CD4-positive, alpha-beta memory T cell (primary cell): Measurements from ENCODE around the gene LSM2. TPM values are rescaled to one million over a fixed set of nuclear protein-coding genes. Genes with fewer than 3 reads are reported as not detected.
A peak's percentile ranks its signal among the peaks of the same experiment; 100 is the strongest.

ENCODE experiments used
- CTCF ChIA-PET: fragments of 350-600 bp; sonication (Branson Sonifier 250); formaldehyde crosslinking; loops from one replicate; lab custom pipeline; 2021; ENCODE audit warnings: inconsistent platforms; ENCODE audit not compliant: partially characterized antibody; lab: Charles Lee
- POLR2A ChIA-PET: fragments of 350-600 bp; sonication (Branson Sonifier 250); formaldehyde crosslinking; loops from one replicate; lab custom pipeline; 2021; ENCODE audit not compliant: partially characterized antibody; lab: Charles Lee
- DNase-seq, 5 donors: peaks; one replicate each; pipeline versions ENCODE4 v3.0.0 to v3.0.0-alpha.2; 2020 to 2022; ENCODE audit warnings: mixed read lengths in 1 of 5
- H3K27ac ChIP-seq: one replicate; pipeline ENCODE4 v1.7.0; 2013; ENCODE audit warnings: low read depth, low read length
- H3K27me3 ChIP-seq: 2 replicates; pipeline ENCODE4 v1.7.0; 2013; ENCODE audit warnings: mild to moderate bottlenecking, low read length, moderate library complexity; ENCODE audit not compliant: insufficient read depth
- H3K36me3 ChIP-seq: 2 replicates; pipeline ENCODE4 v1.7.0; 2013; ENCODE audit warnings: mild to moderate bottlenecking, low read length, moderate library complexity; ENCODE audit not compliant: insufficient read depth
- H3K4me1 ChIP-seq: 2 replicates; pipeline ENCODE4 v1.7.0; 2013; ENCODE audit warnings: mild to moderate bottlenecking, low read length, moderate library complexity; ENCODE audit not compliant: insufficient read depth
- H3K4me3 ChIP-seq, 2 donors: one replicate each; pipeline ENCODE4 v1.7.0; 2013; ENCODE audit warnings: low read length in 2 of 2, mild to moderate bottlenecking in 1 of 2
- H3K9me3 ChIP-seq, 2 donors: one replicate each; pipeline ENCODE4 v1.7.0; 2013; ENCODE audit warnings: low read length in 2 of 2, control low read depth in 1 of 2; ENCODE audit not compliant: control insufficient read depth in 1 of 2
- H3K27ac Mint-ChIP-seq, 7 donors: one replicate each; pipeline ENCODE4 v1.8.0; 2020 to 2021; ENCODE audit warnings: mixed read lengths in 7 of 7, mild to moderate bottlenecking in 6 of 7, inconsistent platforms in 3 of 7, moderate library complexity in 3 of 7
- H3K27me3 Mint-ChIP-seq, 2 donors: one replicate each; pipeline ENCODE4 v1.8.0; 2020 to 2021; ENCODE audit warnings: mixed read lengths in 2 of 2
- H3K36me3 Mint-ChIP-seq, 2 donors: one replicate each; pipeline ENCODE4 v1.8.0; 2020 to 2021; ENCODE audit warnings: mixed read lengths in 2 of 2, inconsistent platforms in 1 of 2, mild to moderate bottlenecking in 1 of 2
- H3K4me1 Mint-ChIP-seq, 4 donors: one replicate each; pipeline ENCODE4 v1.8.0; 2020 to 2021; ENCODE audit warnings: mixed read lengths in 4 of 4, mild to moderate bottlenecking in 1 of 4
- H3K4me3 Mint-ChIP-seq, 8 donors: one replicate each; pipeline ENCODE4 v1.8.0; 2020 to 2021; ENCODE audit warnings: mixed read lengths in 8 of 8, mild to moderate bottlenecking in 7 of 8, moderate library complexity in 6 of 8, inconsistent platforms in 3 of 8
- H3K9me3 Mint-ChIP-seq, 8 donors: one replicate each; pipeline ENCODE4 v1.8.0; 2020 to 2021; ENCODE audit warnings: mixed read lengths in 8 of 8, mild to moderate bottlenecking in 5 of 8, inconsistent platforms in 3 of 8, moderate library complexity in 1 of 8
- intact Hi-C: fragments of 100-400 bp; cut with micrococcal nuclease; formaldehyde crosslinking; loops from one replicate; pipeline ENCODE4 v1.15.1; 2023
- polyA plus RNA-seq, 2 donors: library from polyadenylated mRNA; unstranded; fragments of 300-500 nt; fragmentation: Illumina TruSeq; gene quantifications; one replicate each; pipeline ENCODE4 v1.2.3, GENCODE V29; 2021
- total RNA-seq, 2 experiments: library from RNA; stranded (reverse); gene quantifications; one replicate each; pipeline ENCODE4 v1.2.3, GENCODE V29; 2021

LSM2 gene
- total and polyA plus RNA-seq, 4 experiments from 2014 or later, result 30.0 to 80.4 (median 51.0) TPM

DNA sequence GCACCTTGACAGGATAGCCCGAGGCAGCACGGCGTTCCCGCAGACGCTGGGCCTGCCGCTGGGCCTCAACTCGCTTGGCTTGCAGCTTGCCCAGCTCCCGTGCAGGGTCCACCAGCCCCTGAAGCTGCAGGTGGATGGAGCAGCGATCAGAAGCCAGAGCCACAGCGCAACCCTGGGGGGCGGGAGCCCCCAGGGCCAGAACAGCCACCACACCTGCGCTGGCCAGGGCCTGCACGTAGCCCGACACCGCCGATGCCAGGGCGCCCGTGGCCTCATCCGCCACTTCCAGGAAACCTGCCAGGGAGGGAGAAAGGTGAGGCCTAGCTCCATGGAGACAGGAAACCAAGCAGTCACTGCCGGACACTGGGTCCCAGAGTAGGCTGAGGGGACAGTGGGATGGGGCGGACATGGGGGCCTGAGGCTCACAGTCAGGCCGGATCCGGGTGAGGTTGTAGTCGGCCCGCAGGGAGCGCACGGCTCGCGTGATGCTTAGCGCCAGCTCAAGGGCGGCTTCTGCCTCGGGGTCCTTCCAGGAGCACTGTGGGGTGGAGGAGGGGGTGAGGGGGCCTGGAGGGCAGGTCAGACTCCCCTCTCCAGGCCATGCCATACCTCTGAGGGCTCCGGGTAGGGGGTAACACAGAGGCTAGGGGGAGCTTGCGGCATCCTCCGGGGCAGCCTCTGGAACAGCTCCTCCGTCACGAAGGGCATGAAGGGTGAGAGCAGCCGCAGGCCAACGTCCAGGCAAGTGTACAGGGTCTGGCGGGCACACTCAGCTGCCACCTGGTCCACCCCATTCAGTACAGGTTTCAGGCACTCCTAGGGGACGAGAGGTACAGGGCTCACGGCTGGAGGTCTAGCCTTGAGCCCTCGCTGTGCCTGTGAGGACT, 27.5 kb downstream of the LSM2 start:
- ChIA-PET POLR2A (interaction anchor here (0.5 to 1.5 kb wide), 3 partner anchors 8 to 40 kb away, joined by 3 read pairs; partner anchors contain the start of gene LSM2), CTCF (interaction anchor here (3.8 to 12.8 kb wide), 2 partner anchors 9 to 45 kb away, joined by 15 to 173 read pairs; partner anchors contain the start of genes CLIC1, DDAH2 and MSH5)
- no peak overlapping the region for H3K4me3 Mint-ChIP-seq
- Histone ChIP-seq H3K4me3 (no peak overlapping the region), H3K36me3 (peaks cover 35% of the 10 kb centered on the region), H3K27ac (no peak overlapping the region), H3K27me3 (no peaks in the 10 kb centered on the region), H3K4me1 (peaks cover 30% of the 10 kb centered on the region), H3K9me3 (no peaks in the 10 kb centered on the region)
- peaks cover 9 to 37% of the 10 kb centered on the region in 2 donors for H3K36me3 Mint-ChIP-seq
- H3K9me3 Mint-ChIP-seq, result no peaks in the 10 kb centered on the region
- peaks cover 9 to 30% (median 22%) of the 10 kb centered on the region in 4 donors for H3K4me1 Mint-ChIP-seq
- H3K27me3 Mint-ChIP-seq, result no peaks in the 10 kb centered on the region
- DNase-seq, result no peak
- intact Hi-C loops, result no loop called here
- no peak overlapping the region for H3K27ac Mint-ChIP-seq

DNA sequence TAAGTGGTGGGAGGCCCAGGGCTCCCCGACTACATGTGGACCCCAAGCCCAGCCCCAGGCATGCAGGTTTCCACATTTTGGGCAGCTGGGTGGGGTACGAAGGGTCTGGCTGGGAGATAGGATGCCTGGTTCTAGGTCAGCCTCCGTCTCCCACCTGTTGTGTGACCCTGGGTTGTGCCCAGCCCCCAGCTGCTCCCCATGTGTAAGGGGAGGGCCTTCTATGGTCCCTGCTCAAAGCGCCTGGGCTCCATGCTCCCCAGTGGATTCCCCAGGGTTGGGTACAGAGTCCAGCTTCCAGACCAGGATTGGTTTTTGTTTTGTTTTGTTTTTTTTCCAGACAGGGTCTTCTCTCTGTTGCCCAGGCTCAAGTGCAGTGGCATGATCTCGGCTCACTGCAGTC, 28.6 kb downstream of the LSM2 start:
- Histone ChIP-seq H3K27me3 (no peaks in the 10 kb centered on the region), H3K36me3 (peaks cover 34% of the 10 kb centered on the region), H3K4me3 (no peak overlapping the region), H3K4me1 (peaks cover 34% of the 10 kb centered on the region), H3K9me3 (no peaks in the 10 kb centered on the region), H3K27ac (no peak overlapping the region)
- ChIA-PET CTCF (interaction anchor here (1.1 to 12.8 kb wide), 3 partner anchors 8 to 44 kb away, joined by 3 to 173 read pairs (median 15); partner anchors contain the start of genes CLIC1, DDAH2 and MSH5), POLR2A (interaction anchor here (1.0 to 1.6 kb wide), 2 partner anchors 13 to 20 kb away, joined by 3 to 4 read pairs; no protein-coding TSS in a partner anchor)
- intact Hi-C loops, result no loop called here
- DNase-seq, result no peak
- H3K9me3 Mint-ChIP-seq, result no peaks in the 10 kb centered on the region
- no peaks in the 10 kb centered on the region for H3K27me3 Mint-ChIP-seq
- peaks cover 5 to 33% of the 10 kb centered on the region in 2 donors for H3K36me3 Mint-ChIP-seq
- peak overlapping the region in 3 of 7 donors; percentile 37 to 87 (median 73) for H3K27ac Mint-ChIP-seq
- H3K4me3 Mint-ChIP-seq, result peak overlapping the region in 1 of 8 donors; percentile 12
- H3K4me1 Mint-ChIP-seq, result peaks cover 9 to 33% (median 23%) of the 10 kb centered on the region in 4 donors

DNA sequence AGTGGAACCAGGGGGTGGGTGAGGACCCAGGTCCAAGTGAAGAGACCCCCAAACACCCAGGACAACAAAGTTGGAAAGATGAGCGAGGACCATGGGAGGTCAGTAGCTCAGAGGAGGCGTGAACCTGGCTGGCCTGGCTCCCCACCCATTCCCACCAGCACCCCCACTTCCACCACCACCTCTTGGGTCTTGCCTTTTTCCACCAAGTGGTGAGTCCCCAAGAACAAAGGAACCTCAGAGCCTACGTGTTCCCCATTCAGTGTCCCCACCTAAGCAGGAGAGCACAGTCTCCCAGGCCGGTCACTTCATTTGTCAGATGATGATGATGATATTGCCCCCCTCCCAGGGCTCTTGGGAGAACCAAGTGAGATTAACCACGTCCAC, 29.1 kb downstream of the LSM2 start:
- H3K27me3 ChIP-seq, result no peaks in the 10 kb centered on the region
- no peak overlapping the region for H3K4me3 ChIP-seq
- peak overlapping the region in 2 of 8 donors; percentile 12 to 73 for H3K4me3 Mint-ChIP-seq
- H3K27me3 Mint-ChIP-seq, result no peaks in the 10 kb centered on the region
- CTCF ChIA-PET, result interaction anchor here (1.1 to 12.8 kb wide), 2 partner anchors 12 to 44 kb away, joined by 3 to 173 read pairs; partner anchors contain the start of genes CLIC1, DDAH2 and MSH5
- H3K36me3 Mint-ChIP-seq, result peaks cover under 1 to 29% of the 10 kb centered on the region in 2 donors
- peaks cover 30% of the 10 kb centered on the region for H3K36me3 ChIP-seq
- DNase-seq, result no peak
- no peaks in the 10 kb centered on the region for H3K9me3 ChIP-seq
- peak overlapping the region; percentile 46 for H3K27ac ChIP-seq
- H3K27ac Mint-ChIP-seq, result peak overlapping the region in 6 of 7 donors; percentile 8 to 87 (median 75)
- POLR2A ChIA-PET, result interaction anchor here (1.0 to 1.7 kb wide), 4 partner anchors 14 to 86 kb away, joined by 3 to 4 read pairs (median 4); partner anchors contain the start of gene MSH5
- no peaks in the 10 kb centered on the region for H3K9me3 Mint-ChIP-seq
- intact Hi-C loops, result loop anchor here (2.0 kb wide), 1 partner anchor 17 kb away; the partner anchor contains the start of gene VARS1
- peaks cover 40% of the 10 kb centered on the region for H3K4me1 ChIP-seq
- H3K4me1 Mint-ChIP-seq, result peaks cover 11 to 39% (median 27%) of the 10 kb centered on the region in 4 donors

DNA sequence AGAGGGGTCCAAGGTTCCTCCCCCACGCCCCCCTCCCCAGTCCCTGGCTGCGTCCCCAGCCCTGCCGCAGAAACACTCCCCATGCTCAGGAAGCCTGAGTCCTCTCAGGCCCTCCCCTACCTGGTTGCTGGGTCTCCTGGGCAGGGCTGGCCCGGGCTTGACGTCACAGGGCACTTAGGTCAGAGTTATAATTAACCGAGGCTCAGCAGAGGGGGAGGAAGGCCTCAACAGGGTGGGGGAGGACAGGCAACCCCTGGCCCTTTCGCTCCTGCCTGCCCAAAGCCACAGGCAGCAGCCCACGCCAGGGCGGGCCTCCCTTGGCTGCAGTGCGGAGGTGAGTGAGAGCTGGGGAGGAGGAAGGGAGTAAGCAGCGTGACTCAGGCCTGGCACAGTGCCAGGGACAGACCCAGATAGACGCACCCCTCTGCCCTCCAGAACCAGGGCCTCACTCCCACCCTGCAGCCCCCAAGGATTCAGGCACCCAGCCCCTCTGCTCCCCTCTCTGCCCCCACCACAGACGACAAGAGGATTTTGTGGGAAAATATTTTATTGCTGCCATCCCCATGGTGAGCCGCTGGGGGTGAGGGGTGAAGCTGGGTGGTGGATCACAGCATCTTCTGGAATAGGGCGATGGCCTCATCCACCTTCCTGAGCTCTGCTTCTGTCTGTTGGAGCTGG, 29.6 kb downstream of the LSM2 start, which contains the start of gene VWA7:
Gene VWA7 (minus strand): TSS at position 340 of the 678 bp plus-strand sequence. CDS start 549 bp downstream, outside the sequence.
- Mint-ChIP-seq H3K36me3 (peaks cover 0 to 26% of the 10 kb centered on the region in 2 donors), H3K4me1 (peaks cover 13 to 44% (median 31%) of the 10 kb centered on the region in 4 donors), H3K9me3 (no peaks in the 10 kb centered on the region), H3K27ac (peak within 1 kb of the TSS; percentile 57 to 87 (median 77)), H3K4me3 (peak within 1 kb of the TSS; percentile 27 to 75 (median 58)), H3K27me3 (no peaks in the 10 kb centered on the region)
- Histone ChIP-seq H3K9me3 (no peaks in the 10 kb centered on the region), H3K4me3 (peak within 1 kb of the TSS in 1 of 2 donors; percentile 30), H3K4me1 (peaks cover 44% of the 10 kb centered on the region), H3K36me3 (peaks cover 26% of the 10 kb centered on the region), H3K27me3 (no peaks in the 10 kb centered on the region), H3K27ac (peak within 1 kb of the TSS; percentile 46)
- CTCF ChIA-PET, result interaction anchor here (1.1 to 12.8 kb wide), 2 partner anchors 13 to 43 kb away, joined by 3 to 173 read pairs; partner anchors contain the start of genes CLIC1, DDAH2 and MSH5
- DNase-seq, result peak; percentile 49 to 88 (median 62)
- intact Hi-C loops, result loop anchor here (2.0 kb wide), 1 partner anchor 18 kb away; the partner anchor contains the start of gene VARS1
- POLR2A ChIA-PET, result interaction anchor here (1.0 to 1.7 kb wide), 4 partner anchors 14 to 86 kb away, joined by 3 to 4 read pairs (median 4); partner anchors contain the start of gene MSH5

DNA sequence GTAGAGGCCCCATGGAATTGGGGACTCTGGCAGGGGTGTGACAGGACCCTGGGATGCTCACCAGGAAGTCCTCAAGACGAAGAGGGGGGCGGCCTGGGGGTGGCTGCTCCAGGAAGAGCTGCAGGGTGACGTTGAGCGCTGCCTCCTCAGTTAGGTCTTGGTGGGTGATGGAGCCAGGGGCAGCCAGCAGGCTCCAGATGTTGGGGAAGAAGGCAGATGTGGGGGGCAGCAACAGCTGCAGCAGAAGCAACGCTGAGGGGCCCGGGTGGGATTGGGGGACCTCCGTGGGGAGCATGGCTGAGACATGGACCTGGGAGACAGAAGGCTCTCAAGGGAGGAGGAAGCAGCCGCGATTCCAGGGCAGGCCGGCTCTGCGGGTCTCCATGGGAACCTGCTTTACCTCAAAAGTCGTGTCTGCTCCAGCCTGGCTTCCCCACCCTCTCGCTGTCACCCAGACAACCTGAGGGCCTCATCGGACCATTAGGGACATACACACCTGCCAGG, 30.2 kb downstream of the LSM2 start:
- peak overlapping the region; percentile 46 for H3K27ac ChIP-seq
- CTCF ChIA-PET, result interaction anchor here (12.8 kb wide), 1 partner anchor 43 kb away, joined by 173 read pairs; the partner anchor contains the start of genes CLIC1, DDAH2 and MSH5
- H3K36me3 ChIP-seq, result peaks cover 20% of the 10 kb centered on the region
- H3K27me3 Mint-ChIP-seq, result no peaks in the 10 kb centered on the region
- H3K4me1 ChIP-seq, result peaks cover 50% of the 10 kb centered on the region
- H3K27me3 ChIP-seq, result no peaks in the 10 kb centered on the region
- peak overlapping the region in 1 of 2 donors; percentile 30 for H3K4me3 ChIP-seq
- H3K9me3 ChIP-seq, result no peaks in the 10 kb centered on the region
- no peaks in the 10 kb centered on the region for H3K9me3 Mint-ChIP-seq
- intact Hi-C loops, result loop anchor here (2.0 kb wide), 1 partner anchor 18 kb away; the partner anchor contains the start of gene VARS1
- DNase-seq, result no peak
- H3K4me1 Mint-ChIP-seq, result peaks cover 14 to 48% (median 33%) of the 10 kb centered on the region in 4 donors
- H3K36me3 Mint-ChIP-seq, result peaks cover 0 to 26% of the 10 kb centered on the region in 2 donors
- H3K27ac Mint-ChIP-seq, result peak overlapping the region; percentile 19 to 78 (median 65)
- POLR2A ChIA-PET, result interaction anchor here (1.2 to 1.9 kb wide), 3 partner anchors 19 to 87 kb away, joined by 3 to 10 read pairs (median 4); partner anchors contain the start of genes MSH5 and VARS1
- peak overlapping the region; percentile 27 to 75 (median 58) for H3K4me3 Mint-ChIP-seq
